SK-N-SH (cell line): ENCODE measurements around the gene RFC5. TPM values are rescaled to one million over a fixed set of nuclear protein-coding genes. Genes with fewer than 3 reads are reported as not detected.

Source experiments
- CTCF ChIA-PET: fragments of 300-600, 350-600 bp; formaldehyde crosslinking; extraction: SDS; loops from one replicate; lab custom pipeline; 2021; lab: Yijun Ruan, JAX
- POLR2A ChIA-PET: fragments of 350-600 bp; sonication (Branson Sonifier 250); formaldehyde crosslinking; extraction: SDS; loops from one replicate; lab custom pipeline; 2020; ENCODE audit warnings: antibody characterized with exemption, inconsistent platforms; lab: Yijun Ruan, JAX
- DNase-seq: peaks from one replicate; pipeline ENCODE4 v3.0.0; 2012
- H2AFZ ChIP-seq: fragments of 200-600 bp; sonication (generic); 2 replicates; pipeline ENCODE4 v1.8.1; 2016; ENCODE audit warnings: antibody characterized with exemption, mild to moderate bottlenecking, low read depth
- H3F3A ChIP-seq: fragments of 200-600 bp; sonication (generic); replicated peaks from 2 replicates; pipeline ENCODE3; 2016; ENCODE audit warnings: antibody characterized with exemption, mild to moderate bottlenecking; ENCODE audit not compliant: insufficient read depth
- H3K27ac ChIP-seq, 2 experiments: fragments of 200-500 bp in 1 of 2; fragments of 200-600 bp in 1 of 2; sonication (Bioruptor generic) in 1 of 2; sonication (generic), shearing (Covaris generic) in 1 of 2; 2 replicates each; pipeline versions ENCODE4 v1.5.1 to v1.6.1; 2014 to 2016; ENCODE audit warnings: low read depth in 2 of 2, inconsistent platforms in 1 of 2, low read length in 1 of 2, mild to moderate bottlenecking in 1 of 2, mixed read lengths in 1 of 2
- H3K27me3 ChIP-seq: fragments of 200-600 bp; sonication (generic), shearing (Covaris generic); 2 replicates; pipeline ENCODE4 v1.6.1; 2016; ENCODE audit warnings: mixed run types; ENCODE audit not compliant: insufficient read depth
- H3K36me3 ChIP-seq, 2 experiments: fragments of 200-500 bp in 1 of 2; fragments of 200-600 bp in 1 of 2; sonication (Bioruptor generic) in 1 of 2; sonication (generic) in 1 of 2; replicated peaks in 1 of 2; 2 replicates each; pipeline versions ENCODE3 to v1.5.1; 2014 to 2016; ENCODE audit warnings: low read length in 1 of 2, mild to moderate bottlenecking in 1 of 2; ENCODE audit not compliant: insufficient read depth in 2 of 2, control insufficient read depth in 1 of 2
- H3K4me1 ChIP-seq, 2 experiments: fragments of 200-500 bp in 1 of 2; fragments of 200-600 bp in 1 of 2; sonication (Bioruptor generic) in 1 of 2; sonication (generic), shearing (Covaris generic) in 1 of 2; 2 replicates each; pipeline versions ENCODE4 v1.5.1 to v1.6.1; 2014 to 2016; ENCODE audit warnings: low read depth in 1 of 2, low read length in 1 of 2, mixed run types in 1 of 2; ENCODE audit not compliant: insufficient read depth in 2 of 2, control insufficient read depth in 1 of 2
- H3K4me2 ChIP-seq: fragments of 200-600 bp; sonication (generic), shearing (Covaris generic); 2 replicates; pipeline ENCODE4 v1.6.1; 2017; ENCODE audit warnings: mixed run types
- H3K4me3 ChIP-seq, 2 experiments: fragments of 200-500 bp in 1 of 2; fragments of 200-600 bp in 1 of 2; sonication (Bioruptor generic) in 1 of 2; sonication (generic), shearing (Covaris generic) in 1 of 2; 2 replicates each; pipeline versions ENCODE4 v1.5.1 to v1.8.1; 2014 to 2016; ENCODE audit warnings: low read depth in 2 of 2, inconsistent platforms in 1 of 2, low read length in 1 of 2, mild to moderate bottlenecking in 1 of 2, mixed read lengths in 1 of 2, moderate library complexity in 1 of 2
- H3K79me2 ChIP-seq: fragments of 200-600 bp; sonication (generic); 2 replicates; pipeline ENCODE4 v1.8.1; 2017; ENCODE audit warnings: mild to moderate bottlenecking; ENCODE audit not compliant: insufficient read depth
- H3K9ac ChIP-seq: fragments of 200-600 bp; sonication (generic); 2 replicates; pipeline ENCODE4 v1.6.1; 2017; ENCODE audit warnings: mixed run types
- H3K9me2 ChIP-seq: fragments of 200-600 bp; sonication (generic); 2 replicates; pipeline ENCODE4 v1.6.1; 2017; ENCODE audit warnings: mixed run types
- H3K9me3 ChIP-seq: fragments of 200-600 bp; sonication (generic); 2 replicates; pipeline ENCODE4 v1.6.1; 2017; ENCODE audit warnings: mixed run types, mild to moderate bottlenecking, moderate library complexity
- H4K20me1 ChIP-seq: fragments of 200-600 bp; sonication (generic); 2 replicates; pipeline ENCODE4 v1.6.1; 2017; ENCODE audit warnings: mild to moderate bottlenecking, mixed run types; ENCODE audit not compliant: insufficient read depth
- CHD2 ChIP-seq: fragments of 150-350 bp; IDR thresholded peaks from 2 replicates; pipeline ENCODE4 v1.6.1; 2018; ENCODE audit warnings: low read length; ENCODE audit not compliant: partially characterized antibody
- EP300 ChIP-seq, 2 experiments: IDR thresholded peaks; 2 replicates each; pipeline versions ENCODE4 v1.4.0 to v1.6.1; 2012; ENCODE audit warnings: borderline replicate concordance in 1 of 2, low read depth in 1 of 2, low read length in 1 of 2
- FOSL2 ChIP-seq: IDR thresholded peaks from 2 replicates; pipeline ENCODE4 v1.4.0; 2012; ENCODE audit warnings: low read depth, mild to moderate bottlenecking, moderate library complexity, borderline replicate concordance
- FOXJ3 ChIP-seq: sonication (generic); formaldehyde crosslinking; IDR thresholded peaks from 2 replicates; pipeline ENCODE4 v1.5.1; 2020; ENCODE audit warnings: mild to moderate bottlenecking, missing genetic modification reagents
- MEF2A ChIP-seq: IDR thresholded peaks from 2 replicates; pipeline ENCODE4 v1.4.0; 2012; ENCODE audit warnings: low read depth, borderline replicate concordance
- REST ChIP-seq: IDR thresholded peaks from 2 replicates; pipeline ENCODE4 v1.6.1; 2012; ENCODE audit warnings: mild to moderate bottlenecking, low read depth, low read length, moderate library complexity
- RFX5 ChIP-seq: IDR thresholded peaks from 2 replicates; pipeline ENCODE4 v1.6.1; 2012; ENCODE audit warnings: mild to moderate bottlenecking, improper control_type of control experiment, low read length
- SMC3 ChIP-seq: IDR thresholded peaks from 2 replicates; pipeline ENCODE4 v1.6.1; 2012; ENCODE audit warnings: low read depth, low read length, improper control_type of control experiment
- TAF1 ChIP-seq: IDR thresholded peaks from 2 replicates; pipeline ENCODE4 v1.6.1; 2012; ENCODE audit warnings: low read depth, mild to moderate bottlenecking, low read length, moderate library complexity, borderline replicate concordance
- TCF12 ChIP-seq: IDR thresholded peaks from 2 replicates; pipeline ENCODE4 v1.4.0; 2012
- TEAD4 ChIP-seq: IDR thresholded peaks from 2 replicates; pipeline ENCODE4 v1.4.0; 2012; ENCODE audit warnings: mild to moderate bottlenecking, borderline replicate concordance; ENCODE audit not compliant: insufficient read depth
- WGBS: methylation state at CpG from one replicate; pipeline ENCODE4 v1.1.6; 2017; ENCODE audit warnings: low lambda C conversion rate; 5-methylcytosine and 5-hydroxymethylcytosine counted together
- polyA plus RNA-seq, 3 experiments: library from polyadenylated mRNA; depleted of rRNA; stranded (reverse); fragments of >200 nt; gene quantifications; 2 replicates each; pipeline ENCODE4 v1.2.3, GENCODE V29; 2012
- TF ChIP-seq, protein P1 (sequence below): fragments of 150-350 bp; IDR thresholded peaks from 2 replicates; pipeline ENCODE4 v1.6.1; 2017; ENCODE audit warnings: antibody characterized with exemption, low read length, low read depth, borderline replicate concordance
- TF ChIP-seq, protein P2 (sequence below): IDR thresholded peaks from 2 replicates; pipeline ENCODE4 v1.4.0; 2012; ENCODE audit warnings: low read depth
- TF ChIP-seq, protein P3 (sequence below): fragments of 200-600 bp; sonication (generic); IDR thresholded peaks from 2 replicates; pipeline ENCODE4 v1.6.1; 2017; ENCODE audit warnings: antibody characterized with exemption, mild to moderate bottlenecking, moderate library complexity

RFC5 gene
- polyA plus RNA-seq, 1 of the 3 experiments (the other 2 are of a cell fraction), result 15.3 TPM

DNA sequence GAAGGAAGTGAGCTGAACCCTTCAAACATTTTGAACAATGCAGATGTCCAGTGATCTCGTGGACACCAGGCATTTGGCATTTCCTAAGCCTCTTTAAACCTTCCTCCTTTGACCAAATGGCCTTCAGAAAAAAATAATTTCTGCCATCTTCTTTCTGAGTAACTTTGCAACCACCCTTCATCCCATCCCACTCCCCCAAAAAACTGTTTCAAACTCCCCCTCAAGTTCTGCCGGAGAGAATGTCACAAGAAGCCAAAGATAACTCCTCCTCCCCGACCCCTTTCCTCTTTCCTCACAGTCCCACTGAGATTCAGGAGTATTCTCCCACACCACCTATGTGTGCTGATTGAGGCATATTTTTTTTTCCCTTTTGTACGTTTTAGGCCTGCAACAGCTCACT is 49.5 kb upstream of the RFC5 start:
- Histone ChIP-seq H3K4me2 (no peak overlapping the region), H3K4me3 (no peak overlapping the region), H3K9me2 (no peaks in the 10 kb centered on the region), H3F3A (no peaks in the 10 kb centered on the region), H3K9me3 (no peaks in the 10 kb centered on the region), H3K36me3 (no peaks in the 10 kb centered on the region), H3K4me1 (peaks cover 0 to 3% of the 10 kb centered on the region in 2 experiments; a peak in 1 of 4 replicates), H3K27me3 (peaks cover 4% of the 10 kb centered on the region; the same call in 1 of the 2 replicates)
- POLR2A ChIA-PET, result no interaction called here
- CTCF ChIA-PET, result interaction anchor here (1.0 kb wide), 1 partner anchor 89 kb away, joined by 3 read pairs; no protein-coding TSS in a partner anchor
- no peak for DNase-seq
- TF ChIP-seq REST (no peak), FOXJ3 (no peak), EP300 (IDR thresholded peaks at IDR 0.05; ENCODE audit: borderline replicate concordance in 1 of 2, low read depth in 1 of 2, low read length in 1 of 2) (no peak), TEAD4 (no peak), TAF1 (no peak)
- TF ChIP-seq, protein P1, sequence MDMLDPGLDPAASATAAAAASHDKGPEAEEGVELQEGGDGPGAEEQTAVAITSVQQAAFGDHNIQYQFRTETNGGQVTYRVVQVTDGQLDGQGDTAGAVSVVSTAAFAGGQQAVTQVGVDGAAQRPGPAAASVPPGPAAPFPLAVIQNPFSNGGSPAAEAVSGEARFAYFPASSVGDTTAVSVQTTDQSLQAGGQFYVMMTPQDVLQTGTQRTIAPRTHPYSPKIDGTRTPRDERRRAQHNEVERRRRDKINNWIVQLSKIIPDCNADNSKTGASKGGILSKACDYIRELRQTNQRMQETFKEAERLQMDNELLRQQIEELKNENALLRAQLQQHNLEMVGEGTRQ, result no peak
- TF ChIP-seq, all 33 proteins: peak for 0
- no peaks in the 10 kb centered on the region for H4K20me1 ChIP-seq
- H3K27ac ChIP-seq, result no peak overlapping the region
- no peak overlapping the region for H3K9ac ChIP-seq
- no peaks in the 10 kb centered on the region for H3K79me2 ChIP-seq
- H2AFZ ChIP-seq, result no peak overlapping the region
- 37% methylated on average over 4 of the region's 4 CpGs for WGBS

DNA sequence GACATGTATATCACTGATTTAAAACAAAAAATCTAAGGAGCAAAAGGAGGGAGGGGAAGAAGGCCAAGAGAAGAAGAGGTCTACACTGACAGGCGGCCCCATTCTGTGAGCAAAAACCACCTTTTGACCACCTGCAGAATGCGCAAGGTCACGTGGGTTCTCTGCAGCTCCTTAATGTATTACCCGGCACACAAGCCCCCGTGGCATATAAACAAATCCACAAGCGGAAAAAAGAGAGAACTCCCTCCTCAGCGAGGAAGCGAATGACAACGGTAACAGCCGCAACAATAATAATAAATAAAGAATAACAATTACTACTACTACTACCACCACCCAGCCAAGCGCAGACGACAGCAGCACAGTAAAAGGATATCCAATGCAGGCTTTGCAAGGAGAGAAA is 49.0 kb upstream of the RFC5 start:
- WGBS, result 77% methylated on average over 12 of the region's 12 CpGs
- no peak for DNase-seq
- POLR2A ChIA-PET, result no interaction called here

More for the DNA sequence above, 49.0 kb upstream of the RFC5 start:
- no peak overlapping the region for H3K9ac ChIP-seq
- peaks cover 0 to 3% of the 10 kb centered on the region in 2 experiments; a peak in 1 of 4 replicates for H3K4me1 ChIP-seq
- no peak overlapping the region for H3K27ac ChIP-seq
- H3K79me2 ChIP-seq, result no peaks in the 10 kb centered on the region
- H3K4me2 ChIP-seq, result no peak overlapping the region
- TF ChIP-seq SMC3 (no peak), MEF2A (no peak), FOXJ3 (no peak), RFX5 (no peak), CHD2 (no peak), FOSL2 (no peak), TCF12 (no peak)
- TF ChIP-seq, protein P2, sequence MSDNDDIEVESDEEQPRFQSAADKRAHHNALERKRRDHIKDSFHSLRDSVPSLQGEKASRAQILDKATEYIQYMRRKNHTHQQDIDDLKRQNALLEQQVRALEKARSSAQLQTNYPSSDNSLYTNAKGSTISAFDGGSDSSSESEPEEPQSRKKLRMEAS, result no peak
- TF ChIP-seq, protein P3, sequence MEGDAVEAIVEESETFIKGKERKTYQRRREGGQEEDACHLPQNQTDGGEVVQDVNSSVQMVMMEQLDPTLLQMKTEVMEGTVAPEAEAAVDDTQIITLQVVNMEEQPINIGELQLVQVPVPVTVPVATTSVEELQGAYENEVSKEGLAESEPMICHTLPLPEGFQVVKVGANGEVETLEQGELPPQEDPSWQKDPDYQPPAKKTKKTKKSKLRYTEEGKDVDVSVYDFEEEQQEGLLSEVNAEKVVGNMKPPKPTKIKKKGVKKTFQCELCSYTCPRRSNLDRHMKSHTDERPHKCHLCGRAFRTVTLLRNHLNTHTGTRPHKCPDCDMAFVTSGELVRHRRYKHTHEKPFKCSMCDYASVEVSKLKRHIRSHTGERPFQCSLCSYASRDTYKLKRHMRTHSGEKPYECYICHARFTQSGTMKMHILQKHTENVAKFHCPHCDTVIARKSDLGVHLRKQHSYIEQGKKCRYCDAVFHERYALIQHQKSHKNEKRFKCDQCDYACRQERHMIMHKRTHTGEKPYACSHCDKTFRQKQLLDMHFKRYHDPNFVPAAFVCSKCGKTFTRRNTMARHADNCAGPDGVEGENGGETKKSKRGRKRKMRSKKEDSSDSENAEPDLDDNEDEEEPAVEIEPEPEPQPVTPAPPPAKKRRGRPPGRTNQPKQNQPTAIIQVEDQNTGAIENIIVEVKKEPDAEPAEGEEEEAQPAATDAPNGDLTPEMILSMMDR, result no peak
- peaks cover 4% of the 10 kb centered on the region; the same call in 1 of the 2 replicates for H3K27me3 ChIP-seq
- no peaks in the 10 kb centered on the region for H3F3A ChIP-seq
- no peak overlapping the region; a peak in 1 of 4 replicates for H3K4me3 ChIP-seq
- H3K9me2 ChIP-seq, result no peaks in the 10 kb centered on the region
- no peak overlapping the region for H2AFZ ChIP-seq
- no peaks in the 10 kb centered on the region for H3K9me3 ChIP-seq
- no peaks in the 10 kb centered on the region for H3K36me3 ChIP-seq
- no peaks in the 10 kb centered on the region for H4K20me1 ChIP-seq
- CTCF ChIA-PET, result no interaction called here
